ENCODE data around the gene RBPJL. TPM values are rescaled to one million over a fixed set of nuclear protein-coding genes. Genes with fewer than 3 reads are reported as not detected.

RBPJL gene
- total RNA-seq, 1 experiment from 2014 or later = 0.85 TPM

DNA sequence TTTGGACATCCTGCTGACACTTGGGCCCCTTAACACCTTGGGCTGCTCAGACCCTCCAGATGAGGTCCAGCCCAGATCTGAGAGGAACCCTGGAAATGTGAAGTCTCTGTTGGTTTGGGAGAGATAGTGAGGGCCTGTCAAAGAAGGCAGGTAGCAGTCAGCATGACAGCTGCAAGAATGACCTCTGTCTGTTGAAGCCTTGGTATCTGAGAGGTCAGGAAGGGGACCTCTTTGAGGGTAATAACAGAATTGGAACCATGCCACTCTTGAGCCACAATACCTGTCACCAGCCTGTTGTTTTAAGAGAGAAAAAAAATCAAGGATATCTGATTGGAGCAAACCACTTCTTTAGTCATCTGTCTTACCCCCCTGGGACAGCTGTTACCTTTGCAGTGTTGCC, 60.5 kb downstream of the RBPJL start:
- CTCF ChIA-PET = interaction anchor here (2.0 kb wide), 1 partner anchor 70 kb away, joined by 4 read pairs; no protein-coding TSS in a partner anchor
- H3K27ac Mint-ChIP-seq = no peak overlapping the region
- ATAC-seq (no peak), DNase-seq (ENCODE audit: low spot score) (no peak)
- no peaks in the 10 kb centered on the region; the same call in none of the 2 replicates for H3K36me3 Mint-ChIP-seq
- no peak for TF ChIP-seq FOXJ3 (CRISPR knock-in tag; IDR thresholded peaks at IDR 0.05; ENCODE audit: borderline replicate concordance)
- TF ChIP-seq, protein P1, sequence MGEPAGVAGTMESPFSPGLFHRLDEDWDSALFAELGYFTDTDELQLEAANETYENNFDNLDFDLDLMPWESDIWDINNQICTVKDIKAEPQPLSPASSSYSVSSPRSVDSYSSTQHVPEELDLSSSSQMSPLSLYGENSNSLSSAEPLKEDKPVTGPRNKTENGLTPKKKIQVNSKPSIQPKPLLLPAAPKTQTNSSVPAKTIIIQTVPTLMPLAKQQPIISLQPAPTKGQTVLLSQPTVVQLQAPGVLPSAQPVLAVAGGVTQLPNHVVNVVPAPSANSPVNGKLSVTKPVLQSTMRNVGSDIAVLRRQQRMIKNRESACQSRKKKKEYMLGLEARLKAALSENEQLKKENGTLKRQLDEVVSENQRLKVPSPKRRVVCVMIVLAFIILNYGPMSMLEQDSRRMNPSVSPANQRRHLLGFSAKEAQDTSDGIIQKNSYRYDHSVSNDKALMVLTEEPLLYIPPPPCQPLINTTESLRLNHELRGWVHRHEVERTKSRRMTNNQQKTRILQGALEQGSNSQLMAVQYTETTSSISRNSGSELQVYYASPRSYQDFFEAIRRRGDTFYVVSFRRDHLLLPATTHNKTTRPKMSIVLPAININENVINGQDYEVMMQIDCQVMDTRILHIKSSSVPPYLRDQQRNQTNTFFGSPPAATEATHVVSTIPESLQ (CRISPR knock-in tag; IDR thresholded peaks at IDR 0.05) = no peak
- TF ChIP-seq, protein P2, sequence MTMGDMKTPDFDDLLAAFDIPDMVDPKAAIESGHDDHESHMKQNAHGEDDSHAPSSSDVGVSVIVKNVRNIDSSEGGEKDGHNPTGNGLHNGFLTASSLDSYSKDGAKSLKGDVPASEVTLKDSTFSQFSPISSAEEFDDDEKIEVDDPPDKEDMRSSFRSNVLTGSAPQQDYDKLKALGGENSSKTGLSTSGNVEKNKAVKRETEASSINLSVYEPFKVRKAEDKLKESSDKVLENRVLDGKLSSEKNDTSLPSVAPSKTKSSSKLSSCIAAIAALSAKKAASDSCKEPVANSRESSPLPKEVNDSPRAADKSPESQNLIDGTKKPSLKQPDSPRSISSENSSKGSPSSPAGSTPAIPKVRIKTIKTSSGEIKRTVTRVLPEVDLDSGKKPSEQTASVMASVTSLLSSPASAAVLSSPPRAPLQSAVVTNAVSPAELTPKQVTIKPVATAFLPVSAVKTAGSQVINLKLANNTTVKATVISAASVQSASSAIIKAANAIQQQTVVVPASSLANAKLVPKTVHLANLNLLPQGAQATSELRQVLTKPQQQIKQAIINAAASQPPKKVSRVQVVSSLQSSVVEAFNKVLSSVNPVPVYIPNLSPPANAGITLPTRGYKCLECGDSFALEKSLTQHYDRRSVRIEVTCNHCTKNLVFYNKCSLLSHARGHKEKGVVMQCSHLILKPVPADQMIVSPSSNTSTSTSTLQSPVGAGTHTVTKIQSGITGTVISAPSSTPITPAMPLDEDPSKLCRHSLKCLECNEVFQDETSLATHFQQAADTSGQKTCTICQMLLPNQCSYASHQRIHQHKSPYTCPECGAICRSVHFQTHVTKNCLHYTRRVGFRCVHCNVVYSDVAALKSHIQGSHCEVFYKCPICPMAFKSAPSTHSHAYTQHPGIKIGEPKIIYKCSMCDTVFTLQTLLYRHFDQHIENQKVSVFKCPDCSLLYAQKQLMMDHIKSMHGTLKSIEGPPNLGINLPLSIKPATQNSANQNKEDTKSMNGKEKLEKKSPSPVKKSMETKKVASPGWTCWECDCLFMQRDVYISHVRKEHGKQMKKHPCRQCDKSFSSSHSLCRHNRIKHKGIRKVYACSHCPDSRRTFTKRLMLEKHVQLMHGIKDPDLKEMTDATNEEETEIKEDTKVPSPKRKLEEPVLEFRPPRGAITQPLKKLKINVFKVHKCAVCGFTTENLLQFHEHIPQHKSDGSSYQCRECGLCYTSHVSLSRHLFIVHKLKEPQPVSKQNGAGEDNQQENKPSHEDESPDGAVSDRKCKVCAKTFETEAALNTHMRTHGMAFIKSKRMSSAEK (CRISPR knock-in tag; IDR thresholded peaks at IDR 0.05; ENCODE audit: borderline replicate concordance) = no peak
- TF ChIP-seq ZNF121 (CRISPR knock-in tag; IDR thresholded peaks at IDR 0.05) = no peak
- no peak for TF ChIP-seq ZNF138 (CRISPR knock-in tag; conservative IDR thresholded peaks at IDR 0.05)
- peaks cover 11% of the 10 kb centered on the region for H3K4me1 Mint-ChIP-seq
- H3K27me3 Mint-ChIP-seq (ENCODE audit: low read depth) = no peaks in the 10 kb centered on the region; the same call in 1 of the 2 replicates
- no peak overlapping the region for H3K4me3 Mint-ChIP-seq
- no peaks in the 10 kb centered on the region for H3K9me3 Mint-ChIP-seq
- POLR2A ChIA-PET = no interaction called here

Other genes with a start within 250 kb of the RBPJL start
- gene KCNS1, start 205.7 kb upstream of the RBPJL start, total RNA-seq (2021) = 1.2 to 2.1 TPM (median 2.1 TPM) in 3 replicates
- not detected in 3 replicates for gene WFDC5, start 191.7 kb upstream of the RBPJL start, total RNA-seq (2021)
- gene WFDC12, start 182.4 kb upstream of the RBPJL start, total RNA-seq (2021) = not detected in 3 replicates
- not detected in 3 replicates for gene PI3, start 131.9 kb upstream of the RBPJL start, total RNA-seq (2021)
- gene SEMG1, start 99.8 kb upstream of the RBPJL start, total RNA-seq (2021) = 2.0 to 2.9 TPM (median 2.1 TPM) in 3 replicates
- not detected in 3 replicates for gene SEMG2, start 85.5 kb upstream of the RBPJL start, total RNA-seq (2021)
- gene SLPI, start 52.3 kb upstream of the RBPJL start, total RNA-seq (2021) = 0.60 to 0.78 TPM (median 0.74 TPM) in 3 replicates
- gene MATN4, start 1.5 kb downstream of the RBPJL start, total RNA-seq (2021) = 1.9 to 2.5 TPM (median 2.2 TPM) in 3 replicates
- gene SDC4, start 41.6 kb downstream of the RBPJL start, total RNA-seq (2021) = 64.0 to 69.6 TPM (median 69.5 TPM) in 3 replicates
- 15.4 to 20.1 TPM (median 16.4 TPM) in 3 replicates for gene SYS1, start 56.3 kb downstream of the RBPJL start, total RNA-seq (2021)
- 0.37 to 0.85 TPM in 2 of 3 replicates, not detected in the other for gene TP53TG5, start 71.5 kb downstream of the RBPJL start, total RNA-seq (2021)
- 58.7 to 65.8 TPM (median 61.1 TPM) in 3 replicates for gene DBNDD2, start 101.4 kb downstream of the RBPJL start, total RNA-seq (2021)
- 63.7 to 67.7 TPM (median 67.7 TPM) in 3 replicates for gene PIGT, start 109.3 kb downstream of the RBPJL start, total RNA-seq (2021)
- gene WFDC2, start 162.9 kb downstream of the RBPJL start, total RNA-seq (2021) = 76.4 to 114 TPM (median 99.4 TPM) in 3 replicates
- not detected in 3 replicates for gene SPINT3, start 208.8 kb downstream of the RBPJL start, total RNA-seq (2021)
- not detected in 3 replicates for gene WFDC6, start 232.6 kb downstream of the RBPJL start, total RNA-seq (2021)
- 0.16 to 0.26 TPM (median 0.23 TPM) in 3 replicates for gene EPPIN, start 240.6 kb downstream of the RBPJL start, total RNA-seq (2021)

All from WTC11 (cell line).